GM21515 (cell line): ENCODE results near the gene DCLK1.

Source experiments
- ATAC-seq: cut with Tn5 transposase; IDR thresholded peaks from one replicate; pipeline ENCODE4 v1.9.1; 2021; ENCODE audit not compliant: unreplicated experiment

The DCLK1 gene

DNA sequence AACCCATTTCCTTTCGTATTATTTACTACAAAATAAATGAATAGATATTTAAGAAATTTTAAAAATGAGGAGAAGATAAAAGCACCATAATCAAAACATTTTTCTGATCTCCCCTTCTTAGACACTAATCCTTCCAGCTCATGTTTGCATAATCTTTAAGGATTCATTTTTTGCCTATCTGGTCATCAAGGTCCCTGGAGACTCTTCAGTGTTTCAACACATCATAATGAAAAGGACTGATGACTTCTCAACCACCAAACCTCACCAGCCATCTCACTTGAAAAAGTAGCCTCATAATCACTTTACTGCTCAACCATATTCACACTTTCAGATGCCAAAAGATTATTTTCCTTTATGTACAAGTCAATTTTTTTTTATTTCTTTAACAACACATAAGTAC lies 80.1 kb downstream of the DCLK1 start:
- ATAC-seq, result no peak

DNA sequence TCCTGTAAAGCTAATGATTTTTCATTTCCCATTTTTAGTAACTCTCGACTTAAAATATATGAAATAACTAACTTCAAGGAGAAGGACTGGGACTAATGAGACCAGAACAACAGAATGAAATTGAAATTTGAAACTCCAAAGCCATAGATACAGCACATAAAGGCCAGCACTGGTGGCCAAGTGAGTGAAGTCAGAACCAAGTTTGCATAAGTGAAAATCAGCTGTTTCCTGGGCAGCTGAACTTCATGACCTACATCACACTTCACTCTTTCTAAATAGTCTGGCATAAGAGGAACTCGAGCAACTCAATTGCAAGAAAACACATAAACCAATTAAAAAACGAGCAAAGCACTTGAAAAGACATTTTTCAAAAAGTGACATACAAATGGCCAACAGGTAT lies 84.5 kb downstream of the DCLK1 start:
- no peak for ATAC-seq

DNA sequence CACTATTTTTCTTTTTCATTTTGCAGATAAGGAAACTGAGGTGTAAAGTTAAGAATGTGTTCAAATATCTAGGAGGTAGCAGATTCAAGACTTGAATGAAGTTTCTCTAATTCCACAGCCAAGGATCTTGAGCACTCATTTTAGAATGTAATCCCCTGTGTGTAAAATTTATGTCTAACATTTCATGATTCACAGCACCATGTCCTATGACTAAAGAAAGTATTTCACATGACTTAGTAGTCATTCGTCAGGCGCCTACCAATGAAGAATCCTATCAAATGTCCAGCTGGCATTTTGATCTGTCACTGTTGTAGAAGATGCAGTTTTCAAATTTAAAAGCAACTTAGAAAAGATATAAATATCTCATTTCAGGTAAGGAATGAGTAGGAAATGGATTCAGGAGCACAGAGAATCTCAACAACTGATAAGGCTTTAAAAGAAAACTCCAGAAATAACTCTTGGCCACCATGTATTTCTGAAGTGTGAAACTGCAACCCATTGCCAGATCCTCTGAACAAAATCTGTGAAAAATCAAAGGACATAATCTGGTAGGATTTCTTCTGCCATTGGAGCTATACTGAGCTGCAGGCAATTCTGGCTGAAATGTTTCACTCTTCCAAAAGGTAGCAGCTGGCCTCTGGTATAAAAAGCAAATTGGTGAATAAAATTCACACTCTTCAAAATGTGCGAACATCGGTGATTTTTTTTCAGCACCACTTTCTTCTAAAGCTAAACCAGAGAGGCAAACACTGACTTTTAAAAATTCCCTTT lies 92.2 kb downstream of the DCLK1 start:
- ATAC-seq, result no peak

DNA sequence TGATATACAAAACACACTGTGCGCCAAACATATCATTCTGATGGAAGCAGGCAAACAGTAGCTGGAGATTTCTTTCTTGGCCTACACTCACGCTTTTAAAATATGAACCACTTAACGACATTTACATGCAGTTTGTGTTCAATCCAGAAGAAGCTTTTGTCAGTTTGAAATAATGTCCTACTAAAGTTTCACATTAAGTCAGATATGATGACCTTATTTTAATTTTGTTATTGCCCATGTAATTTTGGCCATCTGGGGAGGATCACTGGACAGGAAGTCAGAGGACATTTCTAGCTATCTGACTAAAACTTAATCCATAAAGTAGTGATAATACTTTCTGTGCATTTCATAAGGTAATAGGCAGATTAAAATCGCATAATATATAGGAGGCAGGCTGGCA lies 98.1 kb downstream of the DCLK1 start:
- ATAC-seq, result no peak

DNA sequence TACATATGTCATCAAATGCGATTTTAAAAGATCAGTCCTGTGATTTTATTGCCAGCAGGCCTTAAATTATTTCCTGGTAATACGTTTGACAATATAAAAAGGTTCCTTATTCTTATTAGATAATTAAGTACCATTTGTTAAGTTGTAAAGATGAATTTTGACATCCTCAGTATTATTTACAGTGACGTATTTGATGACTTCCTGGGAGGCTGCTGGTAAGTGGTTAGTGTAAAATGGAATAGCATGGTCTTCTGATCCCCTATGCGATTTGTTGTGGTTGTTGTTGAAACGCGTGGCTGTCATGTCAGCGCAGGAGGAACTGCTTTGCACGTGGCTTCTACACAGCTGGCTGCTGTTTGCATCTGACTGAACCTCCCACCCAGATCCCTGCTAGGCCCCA lies 99.7 kb downstream of the DCLK1 start:
- no peak for ATAC-seq

DNA sequence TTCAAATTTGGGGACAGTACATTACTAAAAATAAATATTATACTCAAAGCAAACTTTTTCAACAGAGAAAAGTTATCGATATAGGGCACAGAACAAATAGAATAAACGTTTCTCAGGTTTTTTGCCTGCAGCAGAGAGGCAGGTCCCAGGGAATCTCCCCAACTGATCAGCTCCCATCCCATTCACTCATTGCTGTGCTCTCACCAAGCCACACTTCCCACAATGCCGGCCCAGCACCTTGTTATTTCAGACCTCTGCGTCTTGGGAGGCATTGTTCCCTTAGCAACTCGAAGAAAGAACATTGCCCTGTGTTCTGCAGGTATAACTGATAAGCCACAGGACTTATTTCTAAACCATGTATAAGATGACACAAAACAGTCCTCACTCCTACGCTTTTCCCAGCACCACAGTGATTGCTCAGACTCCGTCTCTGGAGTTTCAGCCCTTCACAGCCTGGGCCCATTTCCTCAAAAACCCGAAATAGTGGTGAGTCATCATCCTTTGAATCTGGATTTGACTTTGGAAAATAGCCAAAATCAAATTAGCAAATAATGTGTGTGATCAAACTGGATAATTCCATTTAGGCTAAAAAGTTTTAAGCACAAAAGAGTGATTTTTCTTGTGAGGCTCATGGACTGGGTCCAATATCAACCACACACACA lies 100.4 kb downstream of the DCLK1 start:
- ATAC-seq, result no peak

DNA sequence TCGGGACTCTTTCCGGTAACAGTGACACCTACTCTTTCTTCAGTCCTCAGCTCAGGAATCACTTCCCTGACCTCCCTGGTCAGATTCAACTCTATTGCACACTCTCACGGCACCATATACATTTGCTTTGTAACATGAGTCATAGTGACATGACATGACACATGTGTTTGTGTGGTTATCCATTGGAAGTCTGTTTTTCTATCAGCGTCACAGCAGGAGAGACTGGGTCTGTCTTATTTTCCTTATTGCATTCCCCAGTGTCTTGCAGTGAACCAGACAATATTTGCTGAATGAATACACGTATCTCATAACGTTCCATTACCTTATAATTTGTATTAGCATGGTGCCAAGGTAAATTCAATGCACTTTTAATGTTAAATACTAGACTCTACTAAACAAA lies 102.0 kb downstream of the DCLK1 start:
- no peak for ATAC-seq

DNA sequence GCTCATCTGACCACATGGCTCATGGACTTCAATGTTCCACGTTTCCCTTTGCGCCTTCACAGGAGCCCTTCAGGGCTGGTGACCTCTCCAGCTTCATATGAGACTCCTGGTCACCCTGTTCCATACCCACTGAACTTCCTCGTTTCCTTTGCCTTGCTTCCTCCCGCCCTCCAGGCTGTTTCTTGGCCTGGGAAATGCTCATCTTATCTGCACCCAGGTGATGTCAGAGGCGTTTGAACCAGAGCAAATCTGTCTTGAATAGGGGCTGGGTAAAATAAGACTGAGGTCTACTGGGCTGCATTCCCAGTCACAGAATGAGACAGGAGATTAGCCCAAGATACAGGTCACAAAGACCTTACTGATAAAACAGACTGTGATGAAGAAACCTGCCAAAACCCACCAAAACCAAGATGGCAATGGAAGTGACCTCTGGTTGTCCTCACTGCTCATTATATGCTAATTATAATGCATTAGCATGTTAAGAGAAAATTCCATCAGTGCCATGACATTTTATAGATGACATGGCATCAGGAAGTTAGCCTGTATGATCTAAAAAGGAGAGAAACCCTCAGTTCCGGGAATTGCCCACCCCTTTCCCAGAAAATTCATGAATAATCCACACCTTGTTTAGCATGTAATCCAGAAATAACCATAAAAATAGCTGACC lies 102.7 kb downstream of the DCLK1 start:
- ATAC-seq, result no peak

DNA sequence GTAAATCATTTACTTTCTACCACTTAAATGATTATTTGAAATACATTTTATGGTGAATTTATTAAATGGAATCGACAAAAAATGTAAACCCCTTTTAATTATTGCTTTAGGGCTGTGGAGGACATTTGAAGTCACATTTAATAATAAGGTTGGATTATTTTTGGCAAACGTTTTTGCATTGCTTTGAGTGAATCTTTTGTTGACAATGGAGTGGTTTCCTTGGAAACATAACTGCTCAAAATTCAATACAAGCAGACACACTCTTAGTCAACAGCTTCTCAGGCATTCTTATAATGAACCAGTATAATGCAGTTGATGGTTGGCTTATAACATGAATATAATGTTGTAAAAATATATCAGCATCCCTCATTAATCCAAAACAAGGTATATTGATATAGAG lies 104.7 kb downstream of the DCLK1 start:
- no peak for ATAC-seq

DNA sequence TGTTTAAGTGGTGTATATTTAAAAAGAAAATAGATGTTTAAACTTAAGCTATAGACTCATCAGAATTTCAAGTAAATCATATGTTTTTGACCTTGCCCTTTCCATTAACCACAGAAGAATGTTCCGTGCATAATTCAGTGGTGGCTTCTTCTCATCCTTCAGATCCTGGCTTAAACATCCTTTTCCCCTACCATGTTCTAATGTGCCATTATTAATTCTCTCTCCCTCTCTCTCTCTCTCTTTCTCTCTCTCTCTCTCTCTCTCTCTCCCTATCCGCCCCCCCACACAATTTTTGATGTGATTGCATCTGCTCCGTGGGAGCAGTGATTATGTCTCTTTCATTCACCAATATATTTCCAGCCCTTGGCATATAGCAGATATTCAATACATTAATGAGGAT lies 116.4 kb downstream of the DCLK1 start:
- ATAC-seq, result no peak

DNA sequence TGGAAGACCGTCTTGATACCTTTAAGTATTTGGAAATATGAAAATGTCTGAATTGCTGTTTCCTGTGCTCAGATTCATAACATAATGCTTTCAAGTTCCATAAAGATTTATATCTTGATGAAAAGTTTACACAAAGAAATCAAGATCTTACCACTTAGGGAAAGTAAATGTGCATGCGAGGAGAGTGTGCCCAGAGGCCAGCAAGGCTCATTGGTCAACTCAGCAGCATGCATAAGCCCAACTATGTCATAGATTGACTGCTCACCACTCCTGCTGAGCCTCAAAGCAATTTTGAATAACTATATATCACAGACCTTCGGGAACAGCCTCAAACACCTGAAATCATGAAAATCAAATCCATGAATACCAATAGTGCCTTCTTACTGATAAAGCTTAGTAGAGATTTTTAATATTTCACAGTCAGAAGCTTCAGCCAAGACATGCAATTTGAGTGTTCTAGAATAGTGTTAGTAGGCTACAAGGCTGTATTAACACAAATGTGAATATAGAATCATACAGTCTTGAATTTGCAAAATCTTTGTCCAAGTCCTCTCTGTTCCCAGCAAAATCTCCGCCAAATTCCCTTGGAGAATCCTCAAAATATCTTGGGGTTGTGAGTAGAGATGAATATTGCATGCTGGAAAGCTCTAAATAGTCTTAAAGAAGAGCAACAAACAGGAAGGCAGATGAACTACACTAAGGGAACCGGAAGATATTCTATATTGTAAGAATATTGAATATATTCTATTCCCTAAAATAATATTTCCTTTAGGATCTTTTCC lies 124.1 kb downstream of the DCLK1 start:
- ATAC-seq, result no peak

DNA sequence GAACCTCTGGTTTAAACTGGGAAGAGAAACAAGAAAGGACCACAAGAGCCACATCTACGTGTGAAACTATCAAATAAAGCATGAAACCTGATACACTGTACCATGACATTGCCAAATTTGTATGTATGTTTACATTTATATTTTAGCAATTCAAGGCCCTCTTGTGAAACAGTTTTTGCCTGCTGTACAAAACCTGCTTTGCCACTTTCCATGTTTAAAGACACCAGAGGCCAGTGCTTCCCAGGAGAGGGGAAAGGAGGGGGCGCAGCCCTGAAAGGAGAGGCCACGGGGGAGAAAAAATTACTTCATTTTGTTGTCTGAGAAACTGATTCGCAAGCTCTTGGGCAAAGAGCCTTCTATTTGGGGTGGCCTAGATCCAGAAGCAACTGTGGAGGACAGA lies 124.8 kb downstream of the DCLK1 start:
- ATAC-seq, result no peak

DNA sequence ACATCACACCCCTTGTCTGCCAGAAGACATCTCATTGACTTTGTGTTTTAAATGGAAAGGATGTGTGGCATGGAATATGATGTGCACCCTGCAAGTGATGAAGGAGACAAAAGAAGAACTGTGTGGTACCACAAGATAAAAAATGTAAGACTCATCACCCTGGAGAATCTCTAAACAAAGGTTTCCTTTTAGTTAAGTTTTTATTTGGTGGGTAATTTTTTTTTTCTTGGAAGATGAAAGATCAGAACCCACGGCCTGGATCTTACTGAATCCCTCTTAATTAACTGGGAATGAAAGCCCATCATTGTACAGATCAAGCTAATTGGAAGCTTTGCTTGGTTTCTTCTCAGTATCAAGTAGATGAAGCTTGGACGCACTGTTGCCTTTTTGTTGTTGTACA lies 129.6 kb downstream of the DCLK1 start:
- no peak for ATAC-seq

DNA sequence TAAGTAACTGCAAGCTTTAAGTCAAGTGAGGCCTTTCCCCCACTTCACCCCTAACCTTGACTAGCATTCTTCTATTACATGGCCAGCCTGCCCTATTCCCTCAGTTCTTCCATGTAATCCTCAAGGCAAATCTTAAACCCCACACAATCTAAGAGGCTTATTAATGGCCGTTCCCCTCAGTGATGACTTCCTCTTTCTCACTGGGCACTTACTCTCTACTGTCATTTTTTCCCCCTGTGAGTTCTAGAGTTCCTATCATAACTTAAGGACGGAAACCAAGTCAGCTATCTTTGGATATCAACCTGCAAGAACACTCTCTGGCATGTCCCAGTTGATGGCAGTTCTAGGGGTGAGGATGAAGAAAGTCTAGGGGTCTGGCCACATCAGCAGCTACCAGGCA lies 131.2 kb downstream of the DCLK1 start:
- no peak for ATAC-seq

DNA sequence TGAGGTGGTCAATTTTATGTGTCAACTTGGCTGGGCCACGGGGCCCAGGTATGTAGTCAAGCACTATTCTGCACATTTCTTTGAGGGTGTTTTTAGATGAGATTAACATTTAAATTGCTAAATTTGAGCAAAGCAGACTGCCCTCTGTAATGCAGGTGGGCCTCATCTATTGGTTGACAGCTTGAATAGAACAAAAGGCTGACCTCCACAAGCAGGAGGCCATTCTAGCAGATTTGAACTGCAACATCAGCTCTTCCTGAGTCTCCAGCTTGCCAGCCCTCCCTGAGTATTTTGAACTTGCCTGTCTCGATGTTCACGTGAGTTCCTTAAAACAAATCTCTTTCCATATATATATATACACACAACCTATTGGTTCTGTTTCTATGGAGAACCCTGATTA lies 134.8 kb downstream of the DCLK1 start:
- no peak for ATAC-seq

DNA sequence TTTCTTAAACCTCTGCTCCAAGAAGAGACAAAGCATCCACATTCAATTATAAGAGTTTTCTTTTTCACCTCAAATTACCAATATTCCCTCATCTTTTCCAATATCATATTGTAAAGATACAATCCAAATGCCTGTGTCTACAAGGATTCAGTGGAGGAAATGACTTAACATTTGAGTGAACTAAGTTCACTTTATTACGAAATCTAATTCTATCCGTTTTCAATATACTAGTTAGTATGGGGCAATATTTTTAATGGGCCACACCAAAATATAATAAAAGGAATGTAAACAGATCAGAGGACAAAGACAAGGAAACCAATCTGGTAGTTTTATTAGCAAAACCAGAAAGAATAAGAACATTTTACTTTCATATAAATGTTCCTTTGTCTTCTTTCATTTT lies 136.0 kb downstream of the DCLK1 start:
- no peak for ATAC-seq

DNA sequence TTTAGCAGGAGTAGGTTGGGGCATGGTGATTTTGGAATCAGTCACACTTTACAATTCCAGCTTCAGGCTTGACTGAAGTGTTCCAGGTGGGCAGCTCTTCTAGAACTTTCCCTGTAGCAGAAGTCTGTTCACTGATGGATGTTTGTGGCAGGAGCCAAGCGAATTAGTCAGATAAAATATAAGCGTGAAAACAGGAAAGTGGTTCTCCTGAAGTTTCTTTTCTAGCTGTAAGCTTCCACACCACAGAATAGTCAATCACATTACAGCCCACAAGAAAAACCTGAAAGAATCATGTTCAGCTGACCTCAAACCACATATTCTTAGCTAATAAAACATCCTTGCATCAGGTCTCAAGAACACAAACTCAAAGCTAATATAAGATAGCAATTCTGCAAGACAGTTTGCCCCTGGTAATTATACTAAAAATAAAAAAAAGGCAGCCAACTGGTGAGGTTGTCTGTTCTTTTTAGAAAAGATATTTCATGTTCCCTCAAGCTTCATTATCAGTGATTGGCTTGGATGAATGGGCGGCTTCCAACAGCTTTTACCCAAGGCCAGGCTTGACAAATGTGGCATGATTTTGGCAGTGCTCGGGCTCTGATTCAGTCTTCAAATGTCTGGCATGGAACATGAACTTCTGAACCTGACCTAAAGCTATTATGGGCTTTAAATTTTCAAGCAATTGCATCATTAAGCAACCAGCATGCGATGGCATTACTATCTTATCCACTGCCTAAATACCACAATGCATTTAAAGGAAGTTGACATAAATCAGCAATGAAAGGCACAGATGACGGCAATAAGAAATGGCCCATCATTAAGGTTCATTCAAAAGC lies 136.8 kb downstream of the DCLK1 start:
- ATAC-seq, result no peak

DNA sequence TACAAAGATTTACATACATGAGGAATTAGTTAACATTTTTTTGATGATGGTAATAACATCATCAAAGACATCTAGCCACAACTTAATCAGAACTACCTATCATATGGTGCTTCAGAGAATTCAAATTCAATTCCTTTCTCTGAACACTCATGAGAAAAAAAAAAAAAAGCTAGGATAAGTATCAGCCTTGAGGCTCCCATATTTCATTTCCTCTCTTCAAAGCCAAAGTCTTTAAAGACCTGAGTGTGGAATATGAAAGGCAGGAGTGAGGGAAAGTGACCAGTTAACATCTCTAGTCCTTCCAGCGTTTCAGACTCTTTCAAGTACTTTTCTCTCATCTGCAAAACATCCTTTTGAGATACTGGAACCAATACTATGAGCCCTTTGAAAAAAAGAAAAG lies 137.5 kb downstream of the DCLK1 start:
- ATAC-seq, result no peak

DNA sequence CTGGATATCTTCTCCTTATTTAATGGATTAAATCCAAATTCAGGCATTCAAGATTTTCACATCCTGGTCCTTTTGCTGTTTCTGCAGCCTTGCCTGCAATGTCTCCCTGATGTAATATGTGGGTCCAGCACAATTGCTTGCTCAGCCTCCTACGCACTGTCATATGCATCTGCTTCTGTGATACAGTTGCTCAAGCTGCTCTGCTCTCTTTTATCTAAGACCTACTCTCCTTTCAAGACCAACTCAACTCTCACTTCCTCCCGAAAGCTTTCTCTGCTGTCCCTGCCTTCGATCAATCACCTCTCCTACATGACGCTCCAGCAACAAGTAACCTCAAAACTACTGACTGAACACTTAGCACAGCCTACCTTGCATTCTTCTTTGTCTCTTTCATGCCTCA lies 138.2 kb downstream of the DCLK1 start:
- no peak for ATAC-seq

DNA sequence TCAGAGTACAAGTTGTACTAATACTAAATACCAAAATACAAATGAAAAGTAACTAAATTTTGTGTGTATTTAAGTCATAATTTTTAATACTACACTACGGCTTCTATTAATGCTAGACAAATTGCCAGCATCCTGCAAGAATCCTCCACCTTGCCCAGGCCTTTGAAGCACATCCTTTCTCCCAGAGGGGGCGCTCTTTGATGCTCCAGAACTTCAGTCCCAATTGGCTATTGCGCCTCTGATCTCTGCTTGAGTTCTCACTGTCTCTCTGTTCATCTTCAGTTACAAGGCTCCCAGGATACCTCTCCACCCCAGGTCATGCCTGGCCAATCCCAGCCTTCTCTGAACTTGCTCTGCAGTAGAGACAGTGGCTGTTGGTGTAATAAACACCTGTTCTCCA lies 141.0 kb downstream of the DCLK1 start:
- no peak for ATAC-seq

DNA sequence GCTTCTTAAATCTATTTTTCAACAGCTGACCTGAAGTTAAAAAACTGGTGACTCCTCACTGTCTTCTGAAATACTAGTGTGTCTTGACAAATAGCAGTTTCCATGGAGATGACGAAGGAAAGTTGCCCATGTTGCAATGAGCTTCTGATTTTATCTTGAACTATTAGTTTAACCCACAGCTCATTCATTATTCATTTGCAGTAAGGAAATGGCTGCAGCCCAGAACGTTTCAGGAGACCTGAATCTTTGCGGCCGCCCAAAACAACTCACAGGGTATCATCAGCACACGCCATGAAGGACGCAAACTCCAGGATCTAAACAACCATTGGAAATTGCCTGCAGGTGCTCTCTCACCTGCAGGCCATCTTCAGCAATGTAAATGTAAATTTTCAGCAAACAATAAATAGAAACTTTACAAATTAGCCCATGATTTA lies 142.5 kb downstream of the DCLK1 start:
- no peak for ATAC-seq
